Stimulated activated CD4-positive, alpha-beta T cell treated with anti-CD3 and anti-CD28 coated beads, Interleukin-15, amount 100 ng/mL, for 1 hour (primary cell): ENCODE data around the gene SH3GL2.

ENCODE experiments used
- DNase-seq, 2 donors: peaks; one replicate each; pipeline ENCODE4 v3.0.0-alpha.2; 2020; ENCODE audit warnings: low read depth in 1 of 2, low spot score in 1 of 2

The SH3GL2 gene

DNA sequence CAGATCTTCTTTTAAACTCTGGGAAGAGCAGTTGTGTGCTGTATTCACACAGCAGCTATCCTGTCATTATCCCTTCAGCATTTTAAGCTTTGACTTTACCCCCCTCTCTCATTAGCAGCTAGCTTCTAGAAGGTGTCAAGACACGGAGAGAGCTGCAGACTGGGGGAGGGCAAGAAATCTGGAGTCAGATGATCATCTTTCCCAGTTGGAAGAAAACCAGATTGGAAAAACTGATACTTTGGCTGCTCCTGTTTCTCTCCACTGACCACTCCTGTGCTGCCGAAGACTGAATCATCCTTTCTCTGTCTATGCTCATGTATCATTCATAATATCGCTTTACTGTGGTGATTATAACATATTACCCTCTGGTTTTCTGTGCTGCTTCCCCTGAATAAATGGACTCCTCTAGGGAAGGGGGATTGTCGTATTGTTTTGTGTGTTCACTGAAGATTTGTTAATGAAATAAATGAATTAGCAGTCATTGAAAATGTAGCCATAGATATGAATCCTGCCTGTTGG lies 75.1 kb downstream of the SH3GL2 start:
- no peak for DNase-seq

GRCh38 chr9:17656889-17657288 lies 78.0 kb downstream of the SH3GL2 start:
- DNase-seq: no peak

GRCh38 chr9:17658237-17658636 lies 79.4 kb downstream of the SH3GL2 start:
- no peak for DNase-seq

DNA sequence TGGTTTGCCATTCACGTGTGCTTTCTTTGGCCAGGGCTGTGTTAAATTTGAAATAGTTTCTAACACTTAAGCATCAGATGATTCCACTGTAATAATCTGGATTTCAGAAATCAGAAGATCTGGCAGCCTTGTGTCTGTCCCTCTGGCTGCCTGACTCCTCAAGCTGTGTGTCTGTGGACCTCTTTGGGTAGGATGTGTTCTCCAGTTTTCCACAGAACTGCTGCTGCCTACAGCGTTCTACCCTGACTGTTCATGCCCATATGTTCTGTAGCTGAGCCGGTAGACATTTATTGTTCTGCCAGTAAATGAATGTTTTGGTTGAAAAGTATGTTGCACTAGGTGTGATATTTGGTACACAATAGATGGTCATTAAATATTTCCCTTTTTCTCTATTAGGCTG lies 81.3 kb downstream of the SH3GL2 start:
- DNase-seq: no peak

DNA sequence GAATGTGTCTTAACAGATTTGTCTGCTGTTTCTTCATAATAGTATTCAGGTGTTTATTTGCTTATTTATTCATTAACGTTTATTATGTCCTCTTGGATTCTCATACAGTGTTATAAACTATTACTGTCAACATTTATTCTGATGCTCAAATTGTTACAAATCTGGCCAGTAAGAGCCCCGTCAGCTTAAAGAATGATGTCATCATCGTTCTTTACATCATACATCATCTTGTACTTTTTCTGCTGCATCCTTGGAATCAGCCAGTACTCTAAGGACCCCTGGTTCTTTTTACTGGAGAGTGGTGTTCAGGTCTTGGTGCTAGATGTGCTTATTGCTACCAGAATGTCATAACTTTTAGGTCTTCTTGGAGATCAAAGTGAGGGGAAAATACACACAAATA lies 86.6 kb downstream of the SH3GL2 start:
- no peak for DNase-seq

DNA sequence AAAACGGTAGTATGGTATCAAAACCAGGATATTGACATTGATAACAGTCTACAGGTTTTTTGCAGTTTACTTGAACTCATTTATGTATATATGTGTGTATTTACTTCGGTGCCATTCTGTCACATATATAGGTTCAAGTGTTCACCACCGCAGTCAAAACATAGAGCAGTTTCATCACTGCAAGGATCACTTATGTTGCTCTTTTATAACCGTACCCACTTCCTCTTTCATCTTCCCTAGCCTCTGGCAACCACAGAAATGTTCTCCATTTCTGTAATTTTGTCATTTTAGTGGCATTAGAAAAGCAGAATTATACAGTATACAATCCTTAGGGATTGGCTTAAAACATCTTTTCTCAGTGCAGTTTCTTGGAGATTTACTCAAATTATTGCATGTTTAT lies 90.3 kb downstream of the SH3GL2 start:
- DNase-seq: no peak

GRCh38 chr9:17682684-17683083 lies 103.8 kb downstream of the SH3GL2 start:
- DNase-seq: no peak

DNA sequence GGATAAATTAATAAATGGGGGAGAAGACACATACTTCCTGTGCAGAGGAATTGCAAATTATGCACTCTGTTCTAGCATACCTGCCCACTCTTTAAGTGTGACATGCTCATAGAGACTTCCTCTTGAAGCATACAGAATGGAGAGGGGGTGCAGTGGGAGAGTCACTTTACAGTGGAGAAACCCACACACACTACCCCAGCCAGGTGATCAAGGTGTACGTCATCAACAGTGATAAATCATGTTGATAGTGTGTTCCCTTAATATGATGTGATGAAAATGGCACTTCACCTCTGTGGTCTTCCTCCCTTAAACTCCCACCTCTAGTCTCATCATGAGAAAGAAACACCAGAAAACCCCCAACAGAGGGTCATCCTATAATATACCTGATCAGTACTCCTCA lies 110.0 kb downstream of the SH3GL2 start:
- no peak for DNase-seq

DNA sequence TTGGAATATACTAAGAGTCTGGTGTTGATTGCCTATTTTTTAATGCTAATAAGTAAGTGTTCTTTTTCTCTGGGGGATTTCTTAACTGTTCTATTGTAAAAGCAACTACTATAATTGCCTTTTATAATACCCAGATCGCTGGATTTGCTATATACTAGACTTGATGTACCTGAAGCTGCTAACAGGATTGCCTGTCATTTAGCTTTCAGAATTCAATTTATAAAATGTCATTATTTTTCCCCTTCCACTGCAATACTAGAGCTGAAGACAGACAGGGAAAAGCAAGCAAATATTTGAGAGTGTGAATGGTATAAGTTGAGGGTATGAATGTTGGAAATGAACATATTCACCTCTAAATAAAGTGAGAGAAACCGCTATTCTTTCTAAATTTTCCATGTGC lies 115.5 kb downstream of the SH3GL2 start:
- DNase-seq: no peak

DNA sequence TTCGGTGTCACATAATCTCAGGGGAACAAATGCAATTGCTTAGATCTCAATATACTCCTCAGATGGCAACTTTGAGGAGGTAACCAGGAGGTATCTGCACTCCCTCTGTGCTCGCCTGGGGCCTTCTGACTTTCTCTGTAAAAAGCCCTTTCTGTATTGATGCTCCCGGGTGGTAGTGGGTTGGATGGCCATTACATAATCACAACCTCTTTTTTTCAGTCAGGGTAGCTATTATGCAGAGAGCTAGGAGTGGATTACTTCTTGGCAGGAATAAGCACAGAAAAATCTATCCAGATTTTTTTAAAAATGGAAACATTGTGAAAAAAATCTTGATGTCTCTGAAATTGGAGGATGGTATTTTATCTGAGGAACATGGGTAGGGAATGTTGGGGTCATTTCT lies 116.6 kb downstream of the SH3GL2 start:
- no peak for DNase-seq

DNA sequence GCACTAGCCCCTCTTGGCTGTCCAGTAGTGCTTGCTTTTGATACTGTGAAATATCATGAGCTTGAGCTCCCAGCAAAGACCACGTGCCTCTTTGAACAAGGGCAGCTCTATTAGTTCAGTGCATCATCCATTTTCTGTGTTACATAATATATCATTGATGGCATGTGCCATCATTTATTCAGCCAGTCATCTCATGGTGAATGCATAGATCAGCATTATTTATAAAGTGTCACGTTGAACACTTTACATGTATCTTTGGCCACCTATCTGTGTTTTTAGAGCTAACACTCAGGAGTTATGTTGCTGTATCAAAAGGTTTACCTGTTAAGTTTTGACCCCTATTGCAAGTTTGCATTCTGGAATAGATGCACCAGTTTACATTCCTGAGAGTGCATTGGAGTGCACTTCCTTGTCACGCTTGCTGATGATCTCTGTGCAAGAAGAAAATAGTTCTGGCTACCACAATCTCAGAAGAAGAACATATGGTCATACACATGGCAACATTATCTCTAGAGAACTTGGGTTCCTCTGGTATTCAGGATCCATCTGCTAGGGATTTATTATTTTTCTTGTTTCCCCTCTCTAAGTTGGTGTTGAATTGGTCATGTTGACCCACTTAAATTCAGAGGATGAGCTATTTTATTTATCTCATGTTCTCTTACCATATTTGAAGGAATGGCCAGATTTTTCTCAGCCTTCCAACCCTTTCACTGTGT lies 120.9 kb downstream of the SH3GL2 start:
- no peak for DNase-seq

DNA sequence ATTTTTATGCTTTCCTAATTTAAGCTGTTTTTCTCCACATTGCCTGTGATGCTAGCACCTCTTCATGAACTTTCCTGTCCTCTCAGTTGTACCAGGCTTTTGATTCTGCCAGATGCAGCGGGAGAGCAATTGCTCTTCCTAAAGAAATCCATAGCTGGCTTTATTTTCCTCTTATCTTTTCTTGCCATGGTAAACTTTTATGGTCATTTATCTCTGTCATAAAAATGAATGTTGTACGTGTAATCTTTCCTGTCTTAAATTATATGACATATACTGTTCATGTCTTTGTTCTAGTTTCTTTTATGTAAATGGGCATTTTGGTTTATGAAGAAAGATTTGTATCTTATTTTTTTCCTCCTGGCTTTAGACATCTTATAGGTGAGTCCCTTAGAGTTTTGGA lies 127.5 kb downstream of the SH3GL2 start:
- no peak for DNase-seq

DNA sequence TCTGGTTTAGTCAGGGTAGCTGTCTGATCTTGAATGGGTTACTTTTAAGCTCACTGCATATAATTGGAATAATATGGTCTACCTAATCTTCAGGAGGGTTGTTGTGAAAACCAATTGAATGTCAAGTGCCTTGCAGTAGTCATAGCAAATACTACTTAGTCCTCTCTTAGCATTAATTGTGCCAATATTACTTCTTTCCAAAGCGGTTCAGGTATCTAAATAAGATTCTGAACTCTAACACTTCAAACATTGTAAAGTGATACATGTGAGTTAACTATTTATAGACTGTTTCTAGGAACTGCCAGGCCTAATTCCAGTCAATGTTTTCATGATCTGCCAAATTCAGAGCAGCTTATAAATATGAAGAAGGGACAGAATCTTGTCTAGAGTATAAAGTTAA lies 140.2 kb downstream of the SH3GL2 start:
- no peak for DNase-seq

DNA sequence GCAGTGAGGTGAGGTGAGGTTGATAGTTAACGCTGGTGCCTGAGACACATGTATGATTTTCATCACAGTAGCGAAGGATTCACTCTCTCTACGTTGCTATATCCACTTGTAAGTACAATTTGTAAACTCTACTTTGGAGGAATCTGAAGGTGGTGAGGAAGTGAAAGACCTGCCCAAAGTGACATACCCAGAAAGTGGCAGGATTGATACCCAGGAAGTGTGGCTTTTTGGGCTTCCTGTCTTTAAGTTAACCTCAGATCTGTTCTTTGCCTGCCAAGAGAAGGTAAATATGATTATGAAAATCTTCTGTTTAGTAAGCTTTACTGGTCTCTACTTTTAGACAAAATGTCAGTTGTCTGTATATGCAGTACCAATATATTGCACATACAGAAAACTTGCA lies 143.1 kb downstream of the SH3GL2 start:
- DNase-seq: no peak

- no peak for DNase-seq
Measured at GRCh38 chr9:17723656-17724055, 144.8 kb downstream of the SH3GL2 start.

- no peak for DNase-seq
Measured at GRCh38 chr9:17725399-17726010, 146.6 kb downstream of the SH3GL2 start.

- no peak for DNase-seq
Measured at GRCh38 chr9:17726298-17726697, 147.4 kb downstream of the SH3GL2 start.

GRCh38 chr9:17730899-17731298 lies 152.0 kb downstream of the SH3GL2 start:
- no peak for DNase-seq

GRCh38 chr9:17731308-17731707 lies 152.4 kb downstream of the SH3GL2 start:
- no peak for DNase-seq

- no peak for DNase-seq
Measured at GRCh38 chr9:17734674-17735073, 155.8 kb downstream of the SH3GL2 start.

DNA sequence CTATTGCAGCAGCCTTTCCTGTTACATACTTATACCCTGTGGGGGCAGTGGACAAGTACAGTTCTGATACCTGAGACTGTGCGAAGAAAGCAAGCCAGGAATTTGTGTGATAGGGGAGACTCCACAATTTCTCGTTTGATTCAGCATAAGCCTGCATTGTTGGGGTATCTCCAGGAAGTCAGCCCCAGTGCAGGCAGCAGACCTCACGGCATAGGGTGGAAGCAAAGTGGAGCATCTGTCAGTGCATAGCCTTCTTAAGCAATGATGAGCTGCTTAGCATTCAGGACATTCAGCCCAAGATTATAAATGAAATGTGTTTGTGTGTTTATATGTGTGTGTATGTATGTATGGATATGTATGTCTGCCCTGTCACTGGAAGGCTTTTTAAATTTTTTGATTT lies 157.0 kb downstream of the SH3GL2 start:
- no peak for DNase-seq

- DNase-seq: no peak
Measured at GRCh38 chr9:17739022-17739421, 160.2 kb downstream of the SH3GL2 start.

- no peak for DNase-seq
Measured at GRCh38 chr9:17739736-17740135, 160.9 kb downstream of the SH3GL2 start.
